ENCODE data around the gene SLC47A2. TPM values are rescaled to one million over a fixed set of nuclear protein-coding genes. Genes with fewer than 3 reads are reported as not detected.

SLC47A2 gene
- total RNA-seq, 1 donor: not detected

- TF ChIP-seq, protein P1, sequence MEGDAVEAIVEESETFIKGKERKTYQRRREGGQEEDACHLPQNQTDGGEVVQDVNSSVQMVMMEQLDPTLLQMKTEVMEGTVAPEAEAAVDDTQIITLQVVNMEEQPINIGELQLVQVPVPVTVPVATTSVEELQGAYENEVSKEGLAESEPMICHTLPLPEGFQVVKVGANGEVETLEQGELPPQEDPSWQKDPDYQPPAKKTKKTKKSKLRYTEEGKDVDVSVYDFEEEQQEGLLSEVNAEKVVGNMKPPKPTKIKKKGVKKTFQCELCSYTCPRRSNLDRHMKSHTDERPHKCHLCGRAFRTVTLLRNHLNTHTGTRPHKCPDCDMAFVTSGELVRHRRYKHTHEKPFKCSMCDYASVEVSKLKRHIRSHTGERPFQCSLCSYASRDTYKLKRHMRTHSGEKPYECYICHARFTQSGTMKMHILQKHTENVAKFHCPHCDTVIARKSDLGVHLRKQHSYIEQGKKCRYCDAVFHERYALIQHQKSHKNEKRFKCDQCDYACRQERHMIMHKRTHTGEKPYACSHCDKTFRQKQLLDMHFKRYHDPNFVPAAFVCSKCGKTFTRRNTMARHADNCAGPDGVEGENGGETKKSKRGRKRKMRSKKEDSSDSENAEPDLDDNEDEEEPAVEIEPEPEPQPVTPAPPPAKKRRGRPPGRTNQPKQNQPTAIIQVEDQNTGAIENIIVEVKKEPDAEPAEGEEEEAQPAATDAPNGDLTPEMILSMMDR (IDR thresholded peaks at IDR 0.05; ENCODE audit: insufficient read depth, low read length): no peak
- no peak for DNase-seq (ENCODE audit: low read depth)
- no peak overlapping the region for H3K4me3 ChIP-seq (ENCODE audit: low read depth, low read length)
These were observed 37.5 kb upstream of the SLC47A2 start for GRCh38 chr17:19753661-19754463.

- DNase-seq (ENCODE audit: low read depth): peak; percentile 69
- no peak overlapping the region for H3K4me3 ChIP-seq (ENCODE audit: low read depth, low read length)
- TF ChIP-seq, protein P1 (IDR thresholded peaks at IDR 0.05; ENCODE audit: insufficient read depth, low read length): no peak
These were observed 36.7 kb upstream of the SLC47A2 start for GRCh38 chr17:19753051-19753509.

DNA sequence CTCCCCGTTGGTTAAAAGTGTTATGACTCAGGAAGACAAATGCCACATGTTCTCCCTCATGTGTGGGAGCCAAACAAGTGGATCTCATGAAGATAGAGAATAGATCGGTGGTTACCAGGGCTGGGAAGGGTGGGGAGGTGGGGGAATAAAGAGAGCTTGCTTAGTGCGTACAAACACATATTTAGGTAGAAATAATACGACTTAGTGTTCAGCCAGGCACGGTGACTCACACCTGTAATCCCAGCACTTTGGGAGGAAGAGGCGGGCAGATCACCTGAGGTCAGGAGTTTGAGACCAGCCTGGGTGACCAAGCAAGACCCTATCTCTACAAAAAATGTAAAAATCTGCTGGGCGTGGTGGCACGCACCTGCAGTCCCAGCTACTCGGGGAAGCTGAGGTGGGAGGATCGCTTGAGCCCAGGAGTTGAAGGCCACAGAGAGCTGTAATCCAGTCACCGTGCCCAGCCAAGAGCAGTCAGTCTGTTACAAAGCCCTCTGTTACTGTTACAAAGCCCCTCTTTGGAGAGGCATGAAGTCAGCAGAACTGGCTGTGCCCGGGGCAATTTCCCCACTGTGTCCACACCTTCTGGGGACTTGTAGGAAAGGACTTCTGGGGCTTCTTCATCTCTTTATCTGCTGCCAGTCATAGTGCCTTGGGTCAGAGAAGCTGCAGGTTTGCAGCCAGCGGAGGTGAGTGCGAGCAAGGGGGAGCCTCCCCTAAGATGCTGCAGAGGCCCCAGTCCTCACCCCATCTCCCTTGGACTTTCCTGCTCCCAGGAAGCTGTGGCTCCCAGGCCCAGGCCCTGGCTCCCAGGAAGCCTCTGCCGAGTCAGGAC lies 36.0 kb upstream of the SLC47A2 start:
- DNase-seq (ENCODE audit: low read depth): no peak
- TF ChIP-seq, protein P1 (IDR thresholded peaks at IDR 0.05; ENCODE audit: insufficient read depth, low read length): no peak
- H3K4me3 ChIP-seq (ENCODE audit: low read depth, low read length): no peak overlapping the region

DNA sequence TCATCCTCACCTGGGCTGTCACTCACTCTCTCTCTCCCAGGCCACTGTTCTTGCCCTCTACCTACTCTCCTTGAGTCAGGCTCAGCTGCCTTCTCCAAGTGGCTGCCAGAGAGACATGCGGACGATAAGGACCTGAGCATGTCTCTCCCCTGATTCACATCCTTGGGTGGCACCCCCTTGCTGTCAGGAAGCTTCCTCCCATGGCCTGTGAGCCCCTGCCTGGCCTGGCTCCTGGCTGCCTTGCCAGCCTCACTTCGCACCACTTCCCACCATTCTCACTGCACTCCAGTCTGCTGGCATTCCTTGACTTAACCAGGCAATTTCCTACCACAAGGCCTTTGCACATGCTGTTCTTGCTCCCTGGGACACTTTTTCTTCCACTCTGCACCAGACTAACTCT lies 34.5 kb upstream of the SLC47A2 start:
- TF ChIP-seq, protein P1 (IDR thresholded peaks at IDR 0.05; ENCODE audit: insufficient read depth, low read length): no peak

DNA sequence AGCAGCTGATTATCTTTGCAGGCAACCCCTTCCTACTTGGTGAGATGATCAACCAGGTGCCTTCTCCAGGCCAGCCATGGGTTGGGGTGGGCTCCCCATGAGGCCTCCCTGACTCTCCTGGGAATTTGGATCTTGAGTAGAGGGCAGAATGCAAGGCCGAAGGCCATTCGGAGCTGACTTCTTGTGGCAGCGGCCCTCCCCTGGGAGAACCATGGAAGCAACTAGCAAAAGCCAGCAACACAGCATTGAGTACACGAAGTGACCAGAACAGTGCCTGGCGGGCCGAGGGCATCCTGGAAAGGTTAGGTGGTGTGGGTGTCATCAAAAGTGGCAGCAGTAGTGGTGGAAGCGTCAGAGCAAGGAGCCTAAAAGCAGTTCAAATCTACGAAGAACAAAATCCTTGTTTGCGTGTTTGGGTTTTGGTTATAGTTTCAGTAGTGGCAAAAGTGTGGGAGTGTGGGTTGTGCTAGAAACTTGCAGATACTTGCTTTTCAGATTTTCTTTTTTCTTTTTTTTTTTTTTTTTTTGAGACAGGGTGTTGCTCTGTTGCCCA lies 33.7 kb upstream of the SLC47A2 start:
- no peak for DNase-seq (ENCODE audit: low read depth)
- TF ChIP-seq, protein P1 (IDR thresholded peaks at IDR 0.05; ENCODE audit: insufficient read depth, low read length): no peak
- H3K4me3 ChIP-seq (ENCODE audit: low read depth, low read length): no peak overlapping the region

More for the DNA sequence above, 34.5 kb upstream of the SLC47A2 start:
- no peak overlapping the region for H3K4me3 ChIP-seq (ENCODE audit: low read depth, low read length)
- no peak for DNase-seq (ENCODE audit: low read depth)

DNA sequence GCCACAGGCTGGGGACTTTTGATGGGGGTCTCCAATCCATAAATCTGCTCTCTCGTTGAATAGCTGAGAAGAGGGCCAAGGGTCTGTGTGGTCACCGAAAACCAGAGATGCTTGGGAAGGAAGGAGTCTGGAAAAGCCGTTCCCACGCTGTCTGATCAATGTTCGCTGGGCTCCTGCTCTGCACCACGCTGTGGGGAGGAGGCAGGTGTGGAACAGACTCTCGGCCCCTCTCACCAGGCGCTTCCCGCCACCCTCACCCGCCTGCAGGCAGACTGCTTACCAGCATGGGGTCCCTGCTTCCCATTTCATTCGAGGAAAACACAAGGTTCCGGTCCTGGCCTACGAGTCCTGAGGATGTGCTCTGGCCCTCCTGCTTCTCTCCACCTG lies 32.4 kb upstream of the SLC47A2 start:
- no peak for DNase-seq (ENCODE audit: low read depth)

More for the DNA sequence above, 32.4 kb upstream of the SLC47A2 start:
- H3K4me3 ChIP-seq (ENCODE audit: low read depth, low read length): no peak overlapping the region
- TF ChIP-seq, protein P1 (IDR thresholded peaks at IDR 0.05; ENCODE audit: insufficient read depth, low read length): no peak

Data from fibroblast of the aortic adventitia (primary cell).